ENCODE measurements around the gene DSE.
"Not testable (repeated sequence)": the region's sequence is repeated elsewhere in the genome, so short reads cannot be mapped to it uniquely, and the experiment has no call there.

Gene DSE

GRCh38 chr6:116370760-116371119 lies at the start of gene DSE:
DSE (plus strand) TSS chr6:116370947; CDS start chr6:116399251, 28,304 bp downstream.
- peak; percentile 57 to 86 for DNase-seq

- DNase-seq = not testable (repeated sequence)
Observed at GRCh38 chr6:116321933-116322332, 48.8 kb upstream of the DSE start.

DNA sequence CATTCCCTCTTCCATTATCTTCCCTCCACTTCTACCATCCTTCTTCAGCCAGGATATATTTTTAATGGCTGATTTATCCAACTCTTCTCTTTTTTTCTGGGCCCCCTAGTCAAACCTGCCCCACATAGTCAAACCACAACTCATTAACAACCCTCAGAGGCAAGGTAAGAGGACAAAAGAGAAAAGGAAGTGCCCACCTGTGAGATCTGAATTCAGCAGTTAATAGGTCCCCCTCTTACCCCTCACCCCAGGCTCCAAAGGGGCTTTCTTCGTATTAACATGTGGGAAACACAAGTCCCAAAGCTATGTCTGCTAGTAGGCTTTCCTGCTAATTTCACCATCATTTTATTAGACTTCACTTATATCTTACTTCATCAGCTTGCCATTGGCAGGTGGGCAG lies 46.9 kb upstream of the DSE start:
- DNase-seq = no peak

- DNase-seq = not testable (repeated sequence)
Observed at GRCh38 chr6:116325634-116326132, 45.1 kb upstream of the DSE start.

DNA sequence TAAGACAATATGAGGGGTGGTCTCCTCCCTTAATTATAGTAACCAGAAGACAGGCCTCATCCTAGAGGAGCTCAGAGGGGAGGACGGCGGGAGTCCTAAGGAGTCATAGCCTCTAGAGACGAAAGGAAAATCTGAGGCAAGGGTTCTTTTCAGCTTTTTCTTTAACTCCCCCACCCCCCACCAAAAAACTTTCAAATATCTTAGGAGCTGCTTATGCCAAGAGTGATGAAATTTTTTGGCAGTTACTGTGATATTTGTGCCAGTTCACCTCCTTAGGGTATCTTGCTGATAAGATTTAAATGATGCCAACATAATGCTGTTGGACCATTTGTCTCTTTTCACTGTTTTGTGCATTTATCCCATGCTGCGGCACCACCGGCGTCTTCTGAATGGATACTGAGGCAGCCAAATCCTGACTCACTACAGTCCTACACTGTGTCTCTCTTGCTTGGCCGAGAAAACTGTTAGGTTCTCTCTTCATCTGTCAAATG lies 44.5 kb upstream of the DSE start:
- no peak for DNase-seq

- DNase-seq = no peak
Observed at GRCh38 chr6:116326996-116327395, 43.8 kb upstream of the DSE start.

- DNase-seq = peak; percentile 7 to 33
Observed at GRCh38 chr6:116327803-116328527, 42.8 kb upstream of the DSE start.

DNA sequence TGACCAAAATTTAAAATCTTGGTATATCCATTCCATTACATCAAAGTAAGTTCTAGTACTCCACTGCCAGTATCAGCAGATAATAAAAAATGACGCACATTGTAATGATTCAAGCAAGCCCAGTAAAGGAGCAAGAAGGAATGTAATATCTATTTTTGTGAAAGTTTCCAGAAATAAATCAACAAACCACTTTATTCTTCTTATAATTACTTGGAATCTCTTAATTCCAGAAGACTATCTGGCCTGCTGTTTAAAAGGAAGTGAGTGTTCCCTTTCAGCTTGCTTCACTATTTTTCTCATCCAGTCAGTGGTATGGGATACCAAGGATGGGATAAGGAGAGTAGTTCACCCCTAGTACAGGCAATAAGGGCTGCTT lies 42.2 kb upstream of the DSE start:
- DNase-seq = no peak

DNA sequence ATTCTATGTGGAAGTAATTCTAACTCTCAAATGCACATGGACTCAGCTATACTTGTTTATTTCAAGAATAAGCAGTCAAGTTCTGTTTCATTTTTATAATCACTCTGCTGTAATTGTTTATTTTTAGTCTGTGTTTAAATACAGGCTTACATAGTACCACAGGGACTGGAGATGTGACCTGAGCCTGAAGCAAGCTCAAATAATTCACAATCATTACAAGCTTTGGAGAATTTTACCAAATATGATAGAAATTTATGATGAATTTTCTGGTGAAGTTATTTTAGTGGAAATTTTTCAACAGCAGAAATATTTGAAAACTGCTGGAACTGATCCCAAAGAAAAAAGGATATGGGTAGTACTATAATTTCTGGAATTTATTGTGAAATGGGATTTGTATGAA lies 41.6 kb upstream of the DSE start:
- no peak for DNase-seq

DNA sequence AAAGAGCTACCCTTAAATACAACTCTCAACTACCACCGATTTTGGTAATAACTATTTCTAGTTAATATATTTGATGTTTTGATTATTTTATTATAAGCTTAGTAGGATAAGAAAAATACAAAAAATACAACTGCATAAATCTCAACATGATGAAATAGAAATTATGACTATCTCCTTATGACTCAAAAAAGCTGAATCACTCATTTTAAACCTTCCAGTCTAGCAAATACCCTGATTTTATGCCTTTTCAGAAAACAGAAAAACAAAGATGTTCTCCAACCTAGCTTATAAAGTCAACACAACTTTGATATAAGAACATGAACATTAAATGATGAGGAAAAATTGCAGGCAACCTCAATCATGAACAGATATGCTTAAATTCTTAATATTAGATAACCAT lies 40.2 kb upstream of the DSE start:
- DNase-seq = no peak

DNA sequence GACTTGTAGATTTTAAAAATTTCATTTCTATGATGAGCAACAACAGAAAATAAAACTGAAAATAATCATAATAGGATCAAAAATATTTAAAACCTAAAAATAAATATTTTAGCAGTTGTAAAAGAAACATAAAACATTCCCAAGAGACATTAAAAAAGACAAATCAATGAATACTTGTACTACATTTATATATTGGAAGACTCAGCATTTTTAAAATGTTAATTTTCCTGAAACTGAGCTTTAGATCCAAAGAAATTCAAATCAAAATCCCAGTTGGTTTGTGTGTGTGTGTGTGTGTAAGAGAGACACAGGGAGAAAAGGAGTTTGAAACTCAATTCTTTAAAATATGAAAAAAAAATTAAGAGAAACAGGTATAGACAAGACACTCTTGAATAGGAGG lies 38.7 kb upstream of the DSE start:
- no peak for DNase-seq

- not testable (repeated sequence) for DNase-seq
Observed at GRCh38 chr6:116334638-116335409, 35.9 kb upstream of the DSE start.

DNA sequence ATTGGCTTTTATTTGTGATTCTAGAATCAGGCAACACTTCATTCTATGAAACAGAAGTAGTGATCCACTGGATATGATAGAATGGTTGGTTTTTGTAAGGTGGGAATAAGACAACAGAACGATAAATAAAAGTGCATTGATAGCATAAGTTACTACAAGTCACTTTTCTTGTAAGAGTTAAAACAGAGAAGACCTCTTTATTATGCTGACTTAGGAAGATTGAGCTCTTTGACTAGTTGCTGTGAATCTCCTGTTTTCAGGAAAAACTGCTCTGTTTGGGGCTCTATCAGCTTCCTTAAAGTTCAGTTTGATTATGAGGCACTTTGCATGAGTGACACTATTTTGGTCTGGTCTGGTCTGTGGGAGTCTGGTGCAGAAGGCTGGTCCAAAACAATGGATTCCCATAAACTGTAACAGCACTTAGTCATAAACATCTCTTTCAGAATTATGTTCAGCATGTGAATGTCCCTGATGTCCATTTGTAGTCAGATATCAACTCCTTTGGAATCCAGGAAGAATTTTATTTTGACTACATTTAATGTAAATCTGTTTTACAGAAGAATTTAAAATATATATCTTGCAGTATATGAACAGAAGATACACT lies 35.0 kb upstream of the DSE start:
- no peak for DNase-seq

- DNase-seq = no peak
Observed at GRCh38 chr6:116338943-116339342, 31.8 kb upstream of the DSE start.

- not testable (repeated sequence) for DNase-seq
Observed at GRCh38 chr6:116340625-116341024, 30.1 kb upstream of the DSE start.

GRCh38 chr6:116349216-116349615 lies 21.5 kb upstream of the DSE start:
- no peak for DNase-seq

GRCh38 chr6:116351101-116351500 lies 19.6 kb upstream of the DSE start:
- no peak for DNase-seq

- peak; percentile 35 to 51 for DNase-seq
Observed at GRCh38 chr6:116352515-116353471, 18.0 kb upstream of the DSE start.

- DNase-seq = peak; percentile 50 to 81
Observed at GRCh38 chr6:116354236-116354635, 16.5 kb upstream of the DSE start.

GRCh38 chr6:116355796-116356195 lies 15.0 kb upstream of the DSE start:
- DNase-seq = peak; percentile 50 to 55

DNA sequence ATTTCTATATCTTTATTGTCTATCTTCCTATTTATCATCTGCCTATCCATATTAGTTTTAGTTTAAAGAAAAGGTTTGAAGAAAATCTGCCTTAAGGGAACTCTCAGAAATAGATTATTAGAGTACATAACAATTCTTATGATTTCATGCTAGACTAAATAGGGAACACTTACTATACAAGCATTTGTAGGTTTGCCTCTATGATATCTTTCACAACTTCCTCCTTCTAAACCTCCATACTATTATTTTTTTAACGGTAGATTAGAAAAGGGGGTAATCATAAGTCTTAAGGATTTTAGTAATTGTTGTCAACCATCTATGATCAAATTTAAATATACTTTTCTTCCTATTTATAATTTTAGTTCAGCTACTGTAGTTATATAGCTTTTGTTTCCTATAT lies 11.6 kb upstream of the DSE start:
- DNase-seq = peak in 1 of 2 donors; percentile 35

- DNase-seq = no peak
Observed at GRCh38 chr6:116359835-116360234, 10.9 kb upstream of the DSE start.

Measured in inflammatory macrophage treated with lipopolysaccharide for 1 hour (primary cell).